Measurements from ENCODE around the gene PLA1A. TPM values are rescaled to one million over a fixed set of nuclear protein-coding genes. Genes with fewer than 3 reads are reported as not detected.
A peak's percentile ranks its signal among the peaks of the same experiment; 100 is the strongest.

Gene PLA1A
- total and polyA plus RNA-seq, 2 experiments from 2014 or later: not detected

GRCh38 chr3:119659606-119660291 lies 62.1 kb downstream of the PLA1A start:
- H3K9me2 ChIP-seq (ENCODE audit: insufficient read depth): no peaks in the 10 kb centered on the region
- H3K79me2 ChIP-seq (ENCODE audit: insufficient read depth): no peaks in the 10 kb centered on the region
- H3K4me1 ChIP-seq (ENCODE audit: insufficient read depth): peaks cover 25% of the 10 kb centered on the region
- no peak overlapping the region for H3K4me2 ChIP-seq (ENCODE audit: unreplicated experiment)
- in situ Hi-C loops (cut with MboI): no loop called here
- no peak overlapping the region for H3K27ac ChIP-seq
- DNase-seq: no peak
- no peak overlapping the region for H3K4me3 ChIP-seq
- peaks cover 27% of the 10 kb centered on the region for H3F3A ChIP-seq (ENCODE audit: insufficient read depth)
- 88% methylated on average over 9 of the region's 9 CpGs for WGBS, 2 experiments (ENCODE audit: low coverage in 1 of 2, low lambda C conversion rate in 2 of 2, missing lambda C conversion rate in 2 of 2)
- no peaks in the 10 kb centered on the region for H4K20me1 ChIP-seq (ENCODE audit: insufficient read depth)
- no peaks in the 10 kb centered on the region for H3K36me3 ChIP-seq (ENCODE audit: low read depth)
- H2AFZ ChIP-seq: no peak overlapping the region
- H3K9ac ChIP-seq: no peak overlapping the region
- no peaks in the 10 kb centered on the region for H3K9me3 ChIP-seq (ENCODE audit: low read depth)
- TF ChIP-seq EZH2phosphoT487 (IDR thresholded peaks at IDR 0.05; ENCODE audit: insufficient read depth, low read depth) (no peak), EZH2 (IDR thresholded peaks at IDR 0.05; ENCODE audit: insufficient read depth, poor library complexity, severe bottlenecking) (no peak)
- no peaks in the 10 kb centered on the region for H3K27me3 ChIP-seq (replicated peaks; ENCODE audit: insufficient read depth)

GRCh38 chr3:119660474-119661440 lies 63.1 kb downstream of the PLA1A start, which contains the start of gene POPDC2:
POPDC2 (minus strand) TSS chr3:119660589; CDS start chr3:119660423, 166 bp downstream.
- Histone ChIP-seq H3K36me3 (ENCODE audit: low read depth) (no peaks in the 10 kb centered on the region), H2AFZ (no peak within 1 kb of the TSS), H3F3A (ENCODE audit: insufficient read depth) (peaks cover 33% of the 10 kb centered on the region), H3K79me2 (ENCODE audit: insufficient read depth) (no peaks in the 10 kb centered on the region), H4K20me1 (ENCODE audit: insufficient read depth) (no peaks in the 10 kb centered on the region), H3K4me3 (no peak within 1 kb of the TSS), H3K9ac (no peak within 1 kb of the TSS), H3K27ac (no peak within 1 kb of the TSS), H3K4me1 (ENCODE audit: insufficient read depth) (peaks cover 32% of the 10 kb centered on the region), H3K9me3 (ENCODE audit: low read depth) (no peaks in the 10 kb centered on the region), H3K4me2 (ENCODE audit: unreplicated experiment) (no peak within 1 kb of the TSS), H3K27me3 (replicated peaks; ENCODE audit: insufficient read depth) (no peaks in the 10 kb centered on the region), H3K9me2 (ENCODE audit: insufficient read depth) (no peaks in the 10 kb centered on the region)
- WGBS, 2 experiments (ENCODE audit: low coverage in 1 of 2, low lambda C conversion rate in 2 of 2, missing lambda C conversion rate in 2 of 2): 82 to 84% methylated on average over 8 to 9 of the region's 9 CpGs
- in situ Hi-C loops (cut with MboI): no loop called here
- no peak for TF ChIP-seq EZH2 (IDR thresholded peaks at IDR 0.05; ENCODE audit: insufficient read depth, poor library complexity, severe bottlenecking)
- no peak for DNase-seq

GRCh38 chr3:119662604-119663373 lies 65.1 kb downstream of the PLA1A start:
- Histone ChIP-seq H3K9me2 (ENCODE audit: insufficient read depth) (no peaks in the 10 kb centered on the region), H3K27me3 (replicated peaks; ENCODE audit: insufficient read depth) (no peaks in the 10 kb centered on the region), H2AFZ (peak overlapping the region; percentile 18; the same call in 1 of the 2 replicates), H3K4me3 (no peak overlapping the region), H3F3A (ENCODE audit: insufficient read depth) (peaks cover 33% of the 10 kb centered on the region), H3K27ac (peak overlapping the region; percentile 74), H3K36me3 (ENCODE audit: low read depth) (no peaks in the 10 kb centered on the region), H3K79me2 (ENCODE audit: insufficient read depth) (no peaks in the 10 kb centered on the region), H3K4me1 (ENCODE audit: insufficient read depth) (peaks cover 32% of the 10 kb centered on the region), H3K9me3 (ENCODE audit: low read depth) (no peaks in the 10 kb centered on the region), H3K9ac (no peak overlapping the region), H3K4me2 (ENCODE audit: unreplicated experiment) (peak overlapping the region; percentile 35), H4K20me1 (ENCODE audit: insufficient read depth) (no peaks in the 10 kb centered on the region)
- WGBS, 2 experiments (ENCODE audit: low coverage in 1 of 2, low lambda C conversion rate in 2 of 2, missing lambda C conversion rate in 2 of 2): 6 to 9% methylated on average over 1 of the region's 1 CpG
- DNase-seq: peak; percentile 60
- TF ChIP-seq EZH2phosphoT487 (IDR thresholded peaks at IDR 0.05; ENCODE audit: insufficient read depth, low read depth): no peak
- TF ChIP-seq EZH2 (IDR thresholded peaks at IDR 0.05; ENCODE audit: insufficient read depth, poor library complexity, severe bottlenecking): no peak
- in situ Hi-C loops (cut with MboI): no loop called here

- no peak for TF ChIP-seq EZH2 (IDR thresholded peaks at IDR 0.05; ENCODE audit: insufficient read depth, poor library complexity, severe bottlenecking)
- TF ChIP-seq EZH2phosphoT487 (IDR thresholded peaks at IDR 0.05; ENCODE audit: insufficient read depth, low read depth): no peak
- Histone ChIP-seq H3F3A (ENCODE audit: insufficient read depth) (peaks cover 33% of the 10 kb centered on the region), H3K9me3 (ENCODE audit: low read depth) (no peaks in the 10 kb centered on the region), H2AFZ (peak overlapping the region; percentile 23), H3K9me2 (ENCODE audit: insufficient read depth) (no peaks in the 10 kb centered on the region), H3K79me2 (ENCODE audit: insufficient read depth) (no peaks in the 10 kb centered on the region), H3K4me1 (ENCODE audit: insufficient read depth) (peaks cover 32% of the 10 kb centered on the region), H3K27ac (peak overlapping the region; percentile 74), H3K36me3 (ENCODE audit: low read depth) (0 out of 2 replicates have a peak, but pooled peaks cover 4% of the 10 kb centered on the region), H4K20me1 (ENCODE audit: insufficient read depth) (no peaks in the 10 kb centered on the region), H3K4me3 (0 out of 2 replicates have a peak overlapping the region, but pooled peaks have one; percentile 7), H3K27me3 (replicated peaks; ENCODE audit: insufficient read depth) (no peaks in the 10 kb centered on the region), H3K9ac (peak overlapping the region; percentile 39), H3K4me2 (ENCODE audit: unreplicated experiment) (peak overlapping the region; percentile 48)
- 32 to 35% methylated on average over 2 of the region's 2 CpGs for WGBS, 2 experiments (ENCODE audit: low coverage in 1 of 2, low lambda C conversion rate in 2 of 2, missing lambda C conversion rate in 2 of 2)
- in situ Hi-C loops (cut with MboI): no loop called here
- DNase-seq: peak; percentile 73
Observed at GRCh38 chr3:119663885-119664284, 66.2 kb downstream of the PLA1A start.

All from GM23248 (cell line).